GM19395 (cell line): ENCODE results near the gene CTIF.

Source experiments
- ATAC-seq: cut with Tn5 transposase; IDR thresholded peaks from one replicate; pipeline ENCODE4 v1.9.1; 2021; ENCODE audit warnings: mild to moderate bottlenecking, moderate library complexity; ENCODE audit not compliant: unreplicated experiment

Gene CTIF

DNA sequence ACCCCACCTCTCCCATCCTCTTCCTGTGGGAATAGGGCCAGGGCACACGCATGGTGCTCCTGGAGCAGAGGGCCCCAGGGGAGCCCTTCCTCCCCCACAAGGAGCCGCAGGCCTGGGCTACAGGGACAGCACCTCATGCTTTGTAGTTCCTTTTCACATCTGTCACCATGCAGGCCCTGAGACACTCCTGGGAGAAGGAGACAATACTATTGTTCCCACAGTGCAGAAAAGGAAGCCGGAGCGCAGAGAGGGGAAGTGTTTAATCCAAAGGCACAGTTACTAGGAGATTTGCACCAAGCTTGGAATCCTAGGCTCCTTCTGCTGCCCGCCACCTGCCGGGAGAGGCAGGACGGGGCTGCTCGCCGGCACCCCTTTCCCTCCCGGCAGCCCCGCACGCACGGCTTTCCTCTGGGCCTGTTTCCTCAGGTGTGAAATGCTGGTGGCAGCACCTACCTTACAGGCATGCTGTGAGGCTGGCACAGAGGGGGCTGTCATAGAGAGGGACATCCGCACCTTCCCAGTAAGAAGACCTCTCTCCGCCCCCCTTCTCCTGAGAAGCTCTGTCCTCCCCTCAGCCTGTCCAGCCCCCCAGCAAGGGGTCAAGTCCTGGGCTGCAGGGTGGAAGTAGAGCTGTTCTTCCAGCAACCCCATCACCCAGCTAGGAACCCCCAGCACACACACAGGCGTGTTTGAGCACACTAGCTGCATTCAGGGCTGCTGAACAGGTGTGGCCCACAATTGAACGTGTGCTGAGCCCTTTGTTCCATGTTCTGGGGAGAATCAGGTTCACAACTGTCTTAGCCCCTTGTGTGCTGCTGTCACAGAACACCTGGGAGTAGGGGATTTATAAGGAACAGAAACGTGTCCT is 349.3 kb downstream of the CTIF start:
- ATAC-seq, result no peak

DNA sequence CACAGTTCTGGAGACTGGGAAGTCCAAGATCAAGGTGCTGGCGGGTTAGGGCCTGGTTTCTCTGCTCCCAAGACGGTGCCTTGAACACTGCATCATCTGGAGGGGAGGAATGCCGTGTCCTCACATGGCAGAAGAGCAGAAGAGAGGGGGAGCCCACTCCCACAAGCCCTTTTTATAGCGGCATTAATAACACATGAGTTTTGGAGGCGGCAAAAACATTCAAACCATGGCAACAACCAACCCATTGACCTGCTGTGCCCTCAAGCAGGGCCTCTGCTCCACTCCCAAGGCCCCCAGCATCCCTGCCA is 349.9 kb downstream of the CTIF start:
- no peak for ATAC-seq

DNA sequence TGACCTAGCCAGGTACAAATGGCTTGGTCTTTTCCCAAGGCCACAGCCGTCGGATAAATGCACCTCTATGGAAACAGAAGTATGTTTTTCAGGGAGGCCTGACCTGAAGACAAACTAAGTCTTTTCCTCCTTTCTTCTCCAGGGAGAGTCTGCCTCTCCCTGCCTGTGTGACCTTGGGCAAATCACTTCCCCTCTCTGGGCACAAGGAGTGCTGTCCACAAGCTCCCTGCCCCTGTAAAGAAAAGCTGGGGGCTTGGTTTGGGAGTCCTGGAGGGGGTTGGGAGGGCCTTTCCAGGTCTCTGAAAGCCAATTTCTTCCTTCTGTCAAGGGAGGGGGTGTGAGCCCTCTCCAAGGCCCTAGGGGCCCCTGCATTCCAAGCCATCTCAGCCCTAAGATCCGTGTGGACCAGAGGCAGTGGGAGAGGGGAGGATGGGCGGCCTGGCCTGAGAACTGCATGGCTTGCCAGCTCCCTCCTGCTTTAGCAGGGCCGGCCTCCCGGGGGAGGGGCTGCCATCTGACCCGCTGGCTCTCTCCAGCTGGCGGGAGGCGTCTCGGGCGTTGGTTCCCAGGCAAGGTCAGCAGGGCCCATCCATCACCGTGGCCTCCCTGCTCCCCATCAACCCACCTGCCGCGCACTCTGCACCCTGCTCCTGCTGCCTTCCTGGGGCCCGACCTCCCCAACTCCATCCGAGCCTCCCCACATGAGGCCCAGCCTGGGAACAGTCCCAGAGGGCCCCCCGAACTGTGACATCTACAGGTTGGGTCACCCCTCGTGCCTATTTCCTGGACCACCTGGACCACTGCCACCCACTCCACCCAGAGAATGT is 350.5 kb downstream of the CTIF start:
- no peak for ATAC-seq

DNA sequence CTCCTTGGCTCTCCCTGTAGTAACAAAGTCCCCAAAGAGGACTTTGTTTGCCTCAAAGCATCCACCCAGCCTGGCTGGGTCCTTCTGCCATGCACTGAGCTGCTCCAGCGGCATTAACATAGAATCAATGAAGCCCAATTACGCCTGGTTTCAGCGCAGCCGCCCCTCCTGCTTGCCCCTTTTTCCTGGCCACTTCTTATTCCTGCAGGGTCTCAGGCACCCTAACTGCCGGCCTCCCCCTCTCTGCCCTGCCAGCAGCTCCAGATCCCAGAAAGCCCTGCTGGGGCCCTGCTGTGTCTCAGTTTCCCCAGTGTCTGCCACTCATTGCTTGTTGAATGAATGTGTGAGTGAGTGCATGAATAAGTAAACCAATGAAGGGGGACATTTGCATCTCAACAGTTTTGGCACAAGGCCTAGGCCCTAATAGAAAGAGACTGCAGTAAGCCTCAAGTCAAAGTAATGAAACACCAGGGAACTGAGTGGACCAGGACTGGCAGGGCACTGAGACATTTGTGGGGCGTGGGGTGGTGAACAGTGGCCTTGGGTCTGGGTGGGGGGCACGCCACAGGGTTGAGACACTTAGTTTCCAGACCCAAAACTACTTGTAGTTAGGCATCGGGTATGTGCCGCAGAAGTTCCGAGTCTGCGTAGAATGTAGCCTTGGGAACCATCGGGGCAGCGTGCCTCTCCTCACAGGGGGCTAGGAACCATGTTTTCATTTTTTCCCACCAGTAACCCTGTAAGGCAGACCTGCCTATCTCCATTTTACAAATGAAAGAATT is 351.3 kb downstream of the CTIF start:
- no peak for ATAC-seq

DNA sequence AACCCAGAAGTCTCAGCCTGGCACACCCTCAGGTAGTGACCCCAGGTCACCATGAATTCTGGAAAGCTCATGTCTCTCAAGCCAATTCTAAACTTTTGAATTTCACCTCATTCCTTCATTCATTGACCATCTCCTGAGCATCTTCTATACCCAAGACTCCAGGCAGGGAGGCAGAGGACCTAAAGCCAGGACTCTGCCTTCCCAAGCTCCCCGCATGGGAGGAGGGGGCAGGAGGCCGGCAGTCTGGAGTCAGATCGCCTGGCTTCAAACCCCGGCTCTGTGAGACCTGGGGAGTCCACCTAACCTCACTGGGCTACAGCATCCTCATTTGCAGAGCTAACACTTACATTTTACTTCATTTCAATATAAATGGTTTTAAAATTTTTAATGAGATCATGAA is 352.9 kb downstream of the CTIF start:
- no peak for ATAC-seq

DNA sequence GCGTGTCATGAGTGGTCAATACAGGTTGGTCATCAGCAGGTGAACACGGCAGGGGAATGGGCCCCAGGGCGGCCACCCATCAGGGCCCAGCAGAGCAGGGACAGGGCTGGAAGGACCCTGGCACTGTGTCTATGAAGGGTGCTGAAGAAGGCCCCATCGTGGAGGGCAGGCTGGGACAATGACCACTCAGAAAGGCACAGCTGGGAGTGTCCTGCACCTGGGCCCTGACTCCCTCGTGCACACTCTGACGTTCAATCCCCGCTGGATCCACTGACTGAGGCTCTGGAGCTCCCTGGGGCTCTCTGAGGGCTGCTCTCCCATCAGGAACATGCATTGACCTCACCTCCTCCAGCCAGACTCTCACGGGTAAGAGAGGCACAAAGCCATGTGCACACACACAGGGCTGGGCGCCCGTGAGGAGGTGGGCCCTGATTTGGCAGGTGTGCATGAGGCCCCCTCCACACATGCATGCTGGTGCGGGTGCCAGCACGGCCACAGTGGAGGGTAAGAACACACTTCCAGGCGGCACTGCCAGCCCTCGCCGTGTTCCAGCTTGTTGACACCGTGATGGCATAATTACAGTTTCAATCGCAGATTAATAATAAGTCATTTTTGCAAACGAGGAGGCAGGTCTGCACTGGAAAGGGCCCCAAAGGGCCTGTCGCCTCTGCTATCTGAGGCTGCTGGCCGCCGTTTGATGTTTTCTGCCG is 353.5 kb downstream of the CTIF start:
- no peak for ATAC-seq

DNA sequence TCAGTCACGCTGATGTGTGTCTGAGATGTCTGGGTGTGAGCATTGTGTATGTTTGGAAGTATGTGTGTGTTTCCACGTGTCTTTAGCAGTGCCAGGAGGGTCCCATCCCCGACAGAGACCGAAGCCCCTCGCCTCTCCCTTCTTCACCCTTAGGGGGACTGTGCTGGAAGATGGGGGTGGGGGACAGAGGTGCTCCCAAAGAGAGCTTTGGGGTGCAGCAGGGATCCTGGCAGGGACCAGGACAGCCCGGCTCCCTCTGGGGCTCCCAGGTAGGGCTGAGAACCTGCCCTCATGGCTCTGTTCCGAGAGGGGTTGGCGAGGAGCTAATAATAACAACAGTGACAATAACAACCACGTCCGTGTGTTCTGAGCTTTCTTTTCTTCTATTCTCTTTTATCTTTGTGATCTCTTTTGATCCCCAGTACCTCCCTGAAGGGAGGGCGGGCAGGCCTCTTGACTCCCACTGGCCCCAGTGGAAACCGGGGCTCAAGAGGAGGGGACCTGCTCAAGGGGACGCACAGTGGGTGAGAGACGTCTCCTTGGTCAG is 354.3 kb downstream of the CTIF start:
- ATAC-seq, result no peak

DNA sequence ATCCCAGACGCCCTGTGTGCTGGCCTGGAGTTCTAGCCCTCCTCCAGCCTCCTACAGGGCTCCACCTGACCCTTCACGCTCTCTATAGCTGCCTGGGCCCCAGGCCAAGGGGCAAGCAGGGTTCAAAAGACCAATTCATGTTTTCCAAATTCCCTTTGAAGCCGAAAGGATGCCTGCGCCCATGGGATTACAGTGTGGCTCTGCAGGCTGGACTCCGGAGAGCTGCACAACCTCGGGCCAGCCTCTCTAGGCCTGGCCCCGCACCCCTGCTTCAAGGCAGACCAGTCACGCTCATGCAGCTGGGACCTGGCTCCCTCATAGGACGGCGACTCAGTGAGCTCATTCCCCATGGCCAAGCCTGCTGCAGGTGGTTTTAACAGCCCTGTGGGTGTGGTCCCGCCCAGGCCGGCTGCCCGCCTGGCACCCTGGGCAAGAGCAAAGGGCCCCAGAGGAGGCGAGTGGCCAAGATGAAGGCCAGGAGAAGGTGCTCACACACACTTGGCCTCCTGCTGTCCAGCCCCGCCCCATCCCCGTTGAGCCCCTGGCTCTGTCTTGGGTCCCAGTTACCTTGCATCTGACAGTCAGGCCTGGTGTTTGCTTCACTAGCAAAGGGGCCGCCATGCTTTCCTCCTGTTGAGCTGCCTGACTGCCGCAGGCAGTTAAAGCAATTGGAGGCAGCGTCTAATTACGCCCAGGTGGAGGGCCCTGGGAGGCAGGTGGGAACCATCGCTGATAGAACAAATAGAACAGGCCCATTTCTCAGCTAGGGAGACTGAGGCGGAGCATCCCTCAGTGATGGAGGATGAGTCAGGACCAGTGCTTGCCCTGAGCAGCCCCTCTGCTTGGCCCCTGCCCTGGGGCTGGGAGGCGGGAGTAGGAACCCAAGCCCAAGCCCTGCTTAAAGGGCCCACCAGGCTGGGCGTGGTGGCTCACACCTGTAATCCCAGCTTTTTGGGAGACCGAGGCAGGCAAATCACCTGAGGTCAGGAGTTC is 355.1 kb downstream of the CTIF start:
- ATAC-seq, result no peak

DNA sequence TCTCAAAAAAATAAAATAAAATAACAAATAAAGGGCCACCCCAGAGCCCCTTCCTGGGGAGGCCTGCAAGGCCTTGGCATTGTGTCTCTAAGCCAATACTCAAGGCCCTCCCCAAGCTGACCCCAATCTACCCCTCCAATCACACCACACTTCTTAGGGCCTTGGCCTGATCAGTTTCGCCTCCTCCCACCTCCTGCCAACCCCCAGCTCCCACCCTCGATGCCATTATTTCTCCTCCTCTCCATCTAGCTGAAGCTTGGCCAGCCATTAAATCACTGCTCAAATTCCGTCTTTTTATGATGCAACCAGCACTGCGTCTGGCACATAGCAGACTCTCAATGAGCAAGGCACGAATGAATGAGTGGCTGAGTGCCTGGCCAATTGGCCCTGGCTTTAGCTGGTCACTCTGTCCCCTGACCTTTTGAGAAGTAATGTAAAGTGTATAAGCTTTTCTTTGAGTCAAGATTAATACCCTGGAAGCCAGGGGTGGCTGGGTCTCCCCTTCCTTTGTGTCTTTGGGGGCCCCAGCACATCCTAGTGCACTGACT is 356.0 kb downstream of the CTIF start:
- ATAC-seq, result no peak

DNA sequence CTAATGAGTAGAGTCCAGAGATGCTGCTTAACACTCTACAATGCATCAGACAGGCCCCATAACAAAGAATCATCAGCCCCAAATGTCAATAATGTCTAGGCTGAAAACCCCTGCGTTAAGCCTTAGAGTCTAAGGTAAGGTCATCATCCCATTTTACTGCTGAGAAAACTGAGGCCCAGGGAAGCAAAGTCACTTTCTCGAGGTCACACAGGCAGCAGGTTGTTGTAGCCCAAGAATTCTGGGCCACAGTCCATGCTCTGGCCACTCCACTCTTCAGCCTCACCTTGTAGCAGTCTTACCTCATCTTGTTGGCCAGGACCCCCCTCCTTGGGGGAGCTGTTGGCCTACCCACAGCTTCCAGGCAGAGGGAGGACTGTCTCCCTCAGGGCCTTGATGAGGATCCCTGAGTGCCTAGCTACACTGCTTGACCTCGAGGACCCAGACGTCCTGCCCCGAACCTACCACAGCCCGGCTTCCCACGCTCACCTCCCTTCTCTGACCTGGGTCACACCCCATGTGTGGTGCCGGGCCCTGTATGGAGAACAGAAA is 357.6 kb downstream of the CTIF start:
- ATAC-seq, result no peak

DNA sequence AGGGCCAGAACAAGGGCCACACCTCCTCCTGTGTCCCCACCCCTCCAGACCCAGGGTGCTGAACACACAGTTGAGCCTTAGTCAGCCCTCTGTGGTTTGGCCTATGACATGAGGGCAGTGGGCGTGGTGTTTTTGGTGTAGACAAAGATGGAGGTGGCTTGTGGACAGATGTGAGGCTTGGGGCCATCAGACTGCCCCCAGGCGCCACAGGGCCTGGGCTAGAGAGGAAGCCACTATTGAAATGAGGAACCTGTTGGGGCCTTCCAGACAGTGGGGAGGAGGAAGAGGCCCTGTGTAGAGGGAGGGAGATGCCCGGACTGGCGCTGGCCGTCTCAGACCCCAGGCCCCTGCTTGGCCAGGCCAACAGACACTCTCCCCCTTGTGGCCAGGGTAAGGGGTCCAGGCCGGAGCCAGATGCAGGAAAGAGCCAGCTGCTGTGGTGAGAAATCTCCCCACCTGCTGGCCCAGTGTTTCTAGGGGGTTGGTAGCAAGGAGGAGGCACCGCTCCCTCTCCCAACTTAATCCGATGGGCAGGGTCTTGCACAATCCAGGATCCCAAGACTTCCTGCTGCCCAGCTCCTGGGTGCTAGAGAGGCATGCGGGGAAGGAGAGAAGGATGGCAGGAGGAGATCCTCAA is 358.2 kb downstream of the CTIF start:
- peak; percentile 78 for ATAC-seq

DNA sequence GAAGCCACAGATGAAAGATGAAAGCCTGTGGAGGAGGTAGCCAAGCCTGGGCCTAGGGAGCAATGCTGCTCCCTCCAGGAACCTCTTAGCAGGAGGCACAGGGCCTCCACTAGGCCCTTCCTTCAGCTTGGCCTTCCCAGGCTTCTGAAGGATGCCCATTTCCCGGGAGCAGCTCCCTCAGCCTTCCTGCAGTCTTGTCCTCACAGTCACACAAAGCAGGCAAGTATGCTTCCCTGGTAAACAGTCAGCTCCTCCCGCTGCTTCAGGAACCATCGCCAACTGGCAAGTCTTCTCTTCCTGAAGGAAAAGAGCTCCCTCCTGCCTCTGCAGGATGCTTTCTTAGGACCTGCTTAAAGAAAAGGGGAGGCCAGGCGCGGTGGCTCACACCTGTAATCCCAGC is 358.7 kb downstream of the CTIF start:
- ATAC-seq, result no peak

DNA sequence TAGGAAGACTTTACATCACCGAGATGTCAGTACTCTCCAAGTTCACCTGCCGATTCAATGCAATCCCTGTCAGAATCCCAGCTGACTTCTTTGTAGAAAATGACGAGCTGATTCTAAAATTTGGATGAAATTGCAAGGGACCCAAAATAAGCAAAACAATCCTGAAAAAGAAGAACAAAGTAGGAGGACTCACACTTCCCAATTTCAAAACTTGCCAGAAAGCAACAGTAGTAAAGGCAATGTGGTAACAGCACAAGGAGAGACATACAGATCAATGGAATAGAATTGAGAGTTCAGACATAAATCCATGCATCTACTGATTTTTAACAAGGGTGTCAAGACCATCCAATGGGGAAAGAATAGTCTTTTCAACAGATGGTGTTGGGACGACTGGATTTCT is 359.7 kb downstream of the CTIF start:
- no peak for ATAC-seq

DNA sequence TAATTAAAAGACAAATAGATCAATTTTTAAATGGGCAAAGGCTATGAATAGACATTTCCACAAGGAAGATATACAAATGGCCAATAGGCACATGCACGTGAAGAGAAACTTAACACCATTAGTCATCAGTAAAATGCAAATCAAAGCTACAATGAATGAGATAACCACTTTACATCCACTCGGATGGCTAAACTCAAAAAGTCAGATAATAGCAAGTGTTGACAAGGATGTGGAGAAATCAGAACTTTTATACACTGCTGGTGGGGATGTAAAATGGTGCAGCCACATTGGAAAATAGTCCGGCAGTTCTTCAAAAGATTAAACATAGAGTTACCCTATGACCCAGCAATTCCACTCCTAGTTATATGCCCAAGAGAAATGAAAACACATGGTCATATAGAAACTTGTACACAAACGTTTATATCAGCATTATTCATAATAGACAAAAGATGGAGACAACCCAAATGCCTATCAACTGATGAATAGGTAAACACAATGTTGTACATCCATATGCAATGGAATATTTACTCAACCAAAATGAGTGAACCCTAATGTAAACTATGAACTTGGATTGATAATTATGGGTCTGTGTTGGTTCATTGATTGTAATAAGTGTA is 360.8 kb downstream of the CTIF start:
- ATAC-seq, result no peak

DNA sequence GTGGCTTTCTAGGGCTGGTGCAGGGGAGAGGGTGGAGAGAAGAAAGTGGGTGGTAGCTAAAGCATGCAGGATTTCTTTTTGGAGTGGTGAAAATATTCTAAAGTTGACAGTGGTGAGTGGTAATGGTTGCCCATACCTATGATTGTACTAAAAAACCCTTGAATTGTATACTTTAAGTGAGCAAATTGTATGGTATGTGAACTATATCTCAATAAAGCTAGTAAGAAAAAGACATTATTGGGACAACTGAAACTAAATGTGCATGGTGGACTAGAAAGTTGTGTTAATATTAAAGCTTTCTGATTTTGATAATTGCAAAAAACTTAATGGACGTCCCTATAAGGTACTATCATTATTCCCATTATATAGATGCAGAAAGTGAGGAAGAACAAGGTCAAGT is 361.6 kb downstream of the CTIF start:
- ATAC-seq, result no peak

DNA sequence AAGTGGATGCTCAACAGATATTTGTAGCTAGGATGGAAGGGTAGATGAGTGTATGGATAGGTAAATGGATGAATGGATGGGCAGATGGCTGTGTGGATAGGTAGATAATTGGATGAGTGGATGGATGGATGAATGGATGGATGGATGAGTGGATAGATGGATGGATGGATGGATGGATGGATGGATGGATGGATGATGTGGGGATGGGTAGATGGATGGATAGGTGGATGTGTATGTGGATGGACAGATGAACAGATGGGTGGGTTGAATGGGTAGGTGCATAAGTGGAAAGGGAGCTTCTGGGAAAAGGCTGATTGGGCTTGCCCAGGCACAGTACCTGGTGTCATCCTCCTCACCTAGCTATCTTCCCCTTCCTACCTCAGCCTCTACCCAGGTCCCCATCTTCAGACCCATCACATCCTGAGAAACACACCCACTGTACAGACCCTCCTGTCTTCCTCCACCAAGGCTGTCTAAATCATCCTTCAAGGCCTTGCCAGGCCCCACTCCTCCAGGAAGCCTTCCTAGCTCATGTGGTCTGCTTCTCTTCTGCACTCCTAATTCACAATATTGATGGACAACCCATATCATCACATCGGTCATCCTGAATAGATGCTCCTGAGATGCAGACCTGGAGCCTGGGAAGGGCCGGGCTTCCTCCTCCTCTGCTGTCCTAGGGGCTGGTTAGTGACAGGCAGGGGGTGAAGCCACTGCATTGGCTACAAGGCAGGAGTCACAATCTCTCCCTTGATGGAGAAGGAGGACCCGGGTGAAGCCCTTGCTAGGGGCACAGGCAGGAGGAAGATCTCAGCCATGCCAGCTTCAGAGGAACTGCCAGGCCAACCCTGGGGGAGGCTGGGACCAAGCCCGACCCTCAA is 362.6 kb downstream of the CTIF start:
- ATAC-seq, result no peak
